Esophagus squamous epithelium (tissue), 5 donors: ENCODE results near the gene LRRC8E. TPM values are rescaled to one million over a fixed set of nuclear protein-coding genes. Genes with fewer than 3 reads are reported as not detected.

Experiments
- DNase-seq: peaks from one replicate; lab custom pipeline; 2025; lab: John Stamatoyannopoulos, UW
- H3K27ac ChIP-seq, 4 donors: fragments of 200-600 bp; sonication (generic); one replicate each; pipeline ENCODE4 v1.5.1; 2016 to 2019; ENCODE audit warnings: mild to moderate bottlenecking in 1 of 4
- H3K27me3 ChIP-seq, 4 donors: fragments of 200-600 bp; sonication (generic); 1 replicate in 3 of 4; 2 replicates in 1 of 4; pipeline versions ENCODE4 v1.5.1 to v1.6.0; 2017 to 2021; ENCODE audit warnings: antibody characterized with exemption in 1 of 4
- H3K36me3 ChIP-seq, 3 donors: fragments of 200-600 bp; sonication (generic); one replicate each; pipeline ENCODE4 v1.5.1; 2016 to 2019
- H3K4me1 ChIP-seq, 3 donors: fragments of 200-600 bp; sonication (generic); one replicate each; pipeline ENCODE4 v1.5.1; 2017 to 2019
- H3K4me3 ChIP-seq, 4 donors: fragments of 200-600 bp; sonication (generic); 1 replicate in 3 of 4; 2 replicates in 1 of 4; pipeline ENCODE4 v1.5.1; 2016 to 2019; ENCODE audit warnings: mild to moderate bottlenecking in 2 of 4, moderate library complexity in 1 of 4
- H3K9me3 ChIP-seq, 3 donors: fragments of 200-600 bp; sonication (generic); one replicate each; pipeline ENCODE4 v1.5.1; 2016 to 2019
- POLR2A ChIP-seq, 4 donors: fragments of 450-650 bp; IDR thresholded peaks; one replicate each; pipeline ENCODE4 v1.6.1; 2017; ENCODE audit warnings: antibody characterized with exemption in 4 of 4, mild to moderate bottlenecking in 4 of 4, moderate library complexity in 3 of 4
- WGBS, 2 donors: methylation state at CpG; one replicate each; pipeline ENCODE4 v1.1.5; 2018; 5-methylcytosine and 5-hydroxymethylcytosine counted together
- intact Hi-C: fragments of 100-400 bp; cut with DNase I; formaldehyde crosslinking; loops from one replicate; pipeline ENCODE4 v1.15.0; 2022
- total RNA-seq, 4 donors: library from RNA; depleted of rRNA; stranded (reverse); fragments of >200 nt; gene quantifications; one replicate each; pipeline ENCODE4 v1.1.0, GENCODE V29; 2016
- TF ChIP-seq, protein P1 (sequence below), 6 experiments: fragments of 450-650 bp in 4 of 6; fragments of 200-600 bp in 2 of 6; sonication (generic) in 2 of 6; IDR thresholded peaks; one replicate each; pipeline ENCODE4 v1.5.1; 2016 to 2019; ENCODE audit warnings: antibody characterized with exemption in 6 of 6, mild to moderate bottlenecking in 4 of 6, moderate library complexity in 4 of 6
- donor health status: DM: yes; HTN: yes; CAD: no.

The LRRC8E gene
- total RNA-seq, 4 donors from 2014 or later = 7.6 to 17.0 (median 9.5) TPM

GRCh38 chr19:7947939-7948338 is 59.6 kb downstream of the LRRC8E start:
- H3K27me3 ChIP-seq = no peaks in the 10 kb centered on the region
- H3K27ac ChIP-seq = no peak overlapping the region
- intact Hi-C loops = loop anchor here (10.0 kb wide), 1 partner anchor 307 kb away; no protein-coding TSS in a partner anchor
- DNase-seq = no peak
- TF ChIP-seq POLR2A (IDR thresholded peaks at IDR 0.05) = no peak
- TF ChIP-seq, protein P1, sequence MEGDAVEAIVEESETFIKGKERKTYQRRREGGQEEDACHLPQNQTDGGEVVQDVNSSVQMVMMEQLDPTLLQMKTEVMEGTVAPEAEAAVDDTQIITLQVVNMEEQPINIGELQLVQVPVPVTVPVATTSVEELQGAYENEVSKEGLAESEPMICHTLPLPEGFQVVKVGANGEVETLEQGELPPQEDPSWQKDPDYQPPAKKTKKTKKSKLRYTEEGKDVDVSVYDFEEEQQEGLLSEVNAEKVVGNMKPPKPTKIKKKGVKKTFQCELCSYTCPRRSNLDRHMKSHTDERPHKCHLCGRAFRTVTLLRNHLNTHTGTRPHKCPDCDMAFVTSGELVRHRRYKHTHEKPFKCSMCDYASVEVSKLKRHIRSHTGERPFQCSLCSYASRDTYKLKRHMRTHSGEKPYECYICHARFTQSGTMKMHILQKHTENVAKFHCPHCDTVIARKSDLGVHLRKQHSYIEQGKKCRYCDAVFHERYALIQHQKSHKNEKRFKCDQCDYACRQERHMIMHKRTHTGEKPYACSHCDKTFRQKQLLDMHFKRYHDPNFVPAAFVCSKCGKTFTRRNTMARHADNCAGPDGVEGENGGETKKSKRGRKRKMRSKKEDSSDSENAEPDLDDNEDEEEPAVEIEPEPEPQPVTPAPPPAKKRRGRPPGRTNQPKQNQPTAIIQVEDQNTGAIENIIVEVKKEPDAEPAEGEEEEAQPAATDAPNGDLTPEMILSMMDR (IDR thresholded peaks at IDR 0.05) = no peak
- H3K4me1 ChIP-seq = peaks cover 3 to 11% (median 4%) of the 10 kb centered on the region in 3 donors
- no peaks in the 10 kb centered on the region for H3K36me3 ChIP-seq
- no peaks in the 10 kb centered on the region for H3K9me3 ChIP-seq
- WGBS, 2 donors = 80 to 85% methylated on average over 4 of the region's 4 CpGs
- no peak overlapping the region for H3K4me3 ChIP-seq

Other genes with a start within 250 kb of the LRRC8E start
- 10 to 100 TPM in 1 of 4 donors, not detected in 3; 28.1 TPM for gene RETN, start 219.5 kb upstream of the LRRC8E start, total RNA-seq
- under 1 TPM in 2 of 4 donors, not detected in 2; 0.29 to 0.97 TPM for gene MCEMP1, start 211.4 kb upstream of the LRRC8E start, total RNA-seq
- gene TRAPPC5, start 207.7 kb upstream of the LRRC8E start, total RNA-seq = 10 to 100 TPM; 52.3 to 91.5 (median 77.4) TPM
- gene FCER2, start 186.4 kb upstream of the LRRC8E start, total RNA-seq = not detected
- gene CLEC4G, start 156.4 kb upstream of the LRRC8E start, total RNA-seq = 1 to 10 TPM in 2 of 4 donors, under 1 TPM in 1, not detected in 1; 0.18 to 3.2 (median 1.1) TPM
- 1 to 10 TPM in 2 of 4 donors, under 1 TPM in 1, not detected in 1; 0.40 to 4.9 (median 4.0) TPM for gene CD209, start 141.0 kb upstream of the LRRC8E start, total RNA-seq
- gene CLEC4M, start 125.3 kb upstream of the LRRC8E start, total RNA-seq = not detected
- gene EVI5L, start 58.3 kb upstream of the LRRC8E start, total RNA-seq = 10 to 100 TPM in 3 of 4 donors, 1 to 10 TPM in 1; 8.3 to 15.5 (median 11.9) TPM
- under 1 TPM in 2 of 4 donors, not detected in 2; 0.35 to 0.57 TPM for gene PRR36, start 14.1 kb upstream of the LRRC8E start, total RNA-seq
- 10 to 100 TPM in 3 of 4 donors, 1 to 10 TPM in 1; 8.6 to 17.3 (median 13.8) TPM for gene MAP2K7, start 15.4 kb downstream of the LRRC8E start, total RNA-seq
- gene TGFBR3L, start 26.3 kb downstream of the LRRC8E start, total RNA-seq = not detected
- 10 to 100 TPM in 1 of 4 donors, 1 to 10 TPM in 3; 6.2 to 10.9 (median 6.4) TPM for gene SNAPC2, start 31.8 kb downstream of the LRRC8E start, total RNA-seq
- gene CTXN1, start 37.6 kb downstream of the LRRC8E start, total RNA-seq = 1 to 10 TPM in 1 of 4 donors, under 1 TPM in 2, not detected in 1; 0.35 to 2.7 (median 0.75) TPM
- 10 to 100 TPM; 36.4 to 52.6 (median 45.5) TPM for gene TIMM44, start 55.2 kb downstream of the LRRC8E start, total RNA-seq
- 10 to 100 TPM; 25.7 to 44.6 (median 34.5) TPM for gene ELAVL1, start 117.1 kb downstream of the LRRC8E start, total RNA-seq
- gene CCL25, start 164.2 kb downstream of the LRRC8E start, total RNA-seq = not detected